ENCODE results near the gene FBXL7.

GRCh38 chr5:15694696-15695214, 194.8 kb downstream of the FBXL7 start:
- TF ChIP-seq EZH2 (IDR thresholded peaks at IDR 0.05; ENCODE audit: insufficient read depth, poor library complexity, severe bottlenecking) (no peak), EZH2phosphoT487 (IDR thresholded peaks at IDR 0.05; ENCODE audit: insufficient read depth, low read depth) (no peak)

Measured in GM23248 (cell line).